NCI-H460 (cell line): ENCODE data around the gene ARL6IP5. TPM values are rescaled to one million over a fixed set of nuclear protein-coding genes. Genes with fewer than 3 reads are reported as not detected.

Source experiments
- DNase-seq: peaks from one replicate; pipeline ENCODE4 v3.0.0-alpha.2; 2016; ENCODE audit warnings: low read depth; ENCODE audit errors: extremely low read depth
- polyA plus RNA-seq: library from polyadenylated mRNA; depleted of rRNA; stranded (reverse); fragments of >200 nt; gene quantifications from 2 replicates; pipeline ENCODE4 v1.2.3, GENCODE V29; 2014; cell fraction: nucleus; rRNA removed
- total RNA-seq: library from RNA; depleted of rRNA; stranded (reverse); fragments of >200 nt; shearing (Covaris generic); gene quantifications from 2 replicates; pipeline ENCODE4 v1.2.3, GENCODE V29; 2014; rRNA removed

ARL6IP5 gene
- 89.7 and 102 TPM in 2 replicates for total RNA-seq
- 18.1 and 41.5 TPM in 2 replicates for polyA plus RNA-seq

- DNase-seq, result peak; percentile 86
Measured at GRCh38 chr3:69084326-69085167, at the start of gene ARL6IP5. Gene ARL6IP5, plus strand, starts transcription at chr3:69084937. Its CDS starts 111 bp downstream, at chr3:69085048.

- DNase-seq, result no peak
Measured at GRCh38 chr3:69044608-69045007, 40.1 kb upstream of the ARL6IP5 start.

GRCh38 chr3:69048990-69049389 lies 35.7 kb upstream of the ARL6IP5 start:
- DNase-seq, result no peak

GRCh38 chr3:69051756-69052471 lies 32.8 kb upstream of the ARL6IP5 start, which contains the start of gene TMF1:
Gene TMF1, minus strand, starts transcription at chr3:69052333. Its CDS starts 247 bp downstream, at chr3:69052086.
- peak; percentile 95 for DNase-seq

GRCh38 chr3:69052472-69052898 lies 32.3 kb upstream of the ARL6IP5 start:
- DNase-seq, result no peak

- DNase-seq, result no peak
Measured at GRCh38 chr3:69058180-69058946, 26.4 kb upstream of the ARL6IP5 start.

- DNase-seq, result no peak
Measured at GRCh38 chr3:69058947-69059224, 25.9 kb upstream of the ARL6IP5 start.

GRCh38 chr3:69059688-69060087 lies 25.0 kb upstream of the ARL6IP5 start:
- DNase-seq, result no peak

- DNase-seq, result no peak
Measured at GRCh38 chr3:69063636-69064035, 21.1 kb upstream of the ARL6IP5 start.

GRCh38 chr3:69065318-69065964 lies 19.3 kb upstream of the ARL6IP5 start:
- DNase-seq, result no peak

- no peak for DNase-seq
Measured at GRCh38 chr3:69066121-69066520, 18.6 kb upstream of the ARL6IP5 start.

GRCh38 chr3:69072928-69073327 lies 11.8 kb upstream of the ARL6IP5 start:
- no peak for DNase-seq

- no peak for DNase-seq
Measured at GRCh38 chr3:69079269-69080159, 5.2 kb upstream of the ARL6IP5 start.

GRCh38 chr3:69080233-69080920 lies 4.4 kb upstream of the ARL6IP5 start, which contains the start of gene UBA3:
Gene UBA3, minus strand, starts transcription at chr3:69080365. Its CDS starts 12 bp downstream, at chr3:69080353.
- peak; percentile 75 for DNase-seq

- DNase-seq, result peak; percentile 62
Measured at GRCh38 chr3:69081583-69082262, 3.0 kb upstream of the ARL6IP5 start.

- no peak for DNase-seq
Measured at GRCh38 chr3:69082361-69082760, 2.4 kb upstream of the ARL6IP5 start.

- peak; percentile 72 for DNase-seq
Measured at GRCh38 chr3:69082805-69083204, 1.9 kb upstream of the ARL6IP5 start.

- no peak for DNase-seq
Measured at GRCh38 chr3:69085168-69085832, 563 bp downstream of the ARL6IP5 start.
